Esophagus squamous epithelium (tissue), 5 donors: ENCODE results near the gene PLPP4. TPM values are rescaled to one million over a fixed set of nuclear protein-coding genes. Genes with fewer than 3 reads are reported as not detected.
A peak's percentile ranks its signal among the peaks of the same experiment; 100 is the strongest.

Experiments used
- DNase-seq: peaks from one replicate; lab custom pipeline; 2025; lab: John Stamatoyannopoulos, UW
- H3K27ac ChIP-seq, 4 donors: fragments of 200-600 bp; sonication (generic); one replicate each; pipeline ENCODE4 v1.5.1; 2016 to 2019; ENCODE audit warnings: mild to moderate bottlenecking in 1 of 4
- H3K27me3 ChIP-seq, 4 donors: fragments of 200-600 bp; sonication (generic); 1 replicate in 3 of 4; 2 replicates in 1 of 4; pipeline versions ENCODE4 v1.5.1 to v1.6.0; 2017 to 2021; ENCODE audit warnings: antibody characterized with exemption in 1 of 4
- H3K36me3 ChIP-seq, 3 donors: fragments of 200-600 bp; sonication (generic); one replicate each; pipeline ENCODE4 v1.5.1; 2016 to 2019
- H3K4me1 ChIP-seq, 3 donors: fragments of 200-600 bp; sonication (generic); one replicate each; pipeline ENCODE4 v1.5.1; 2017 to 2019
- H3K4me3 ChIP-seq, 4 donors: fragments of 200-600 bp; sonication (generic); 1 replicate in 3 of 4; 2 replicates in 1 of 4; pipeline ENCODE4 v1.5.1; 2016 to 2019; ENCODE audit warnings: mild to moderate bottlenecking in 2 of 4, moderate library complexity in 1 of 4
- H3K9me3 ChIP-seq, 3 donors: fragments of 200-600 bp; sonication (generic); one replicate each; pipeline ENCODE4 v1.5.1; 2016 to 2019
- CTCF ChIP-seq, 6 experiments: fragments of 450-650 bp in 4 of 6; fragments of 200-600 bp in 2 of 6; sonication (generic) in 2 of 6; IDR thresholded peaks; one replicate each; pipeline ENCODE4 v1.5.1; 2016 to 2019; ENCODE audit warnings: antibody characterized with exemption in 6 of 6, mild to moderate bottlenecking in 4 of 6, moderate library complexity in 4 of 6
- POLR2A ChIP-seq, 4 donors: fragments of 450-650 bp; IDR thresholded peaks; one replicate each; pipeline ENCODE4 v1.6.1; 2017; ENCODE audit warnings: antibody characterized with exemption in 4 of 4, mild to moderate bottlenecking in 4 of 4, moderate library complexity in 3 of 4
- WGBS, 2 donors: methylation state at CpG; one replicate each; pipeline ENCODE4 v1.1.5; 2018; 5-methylcytosine and 5-hydroxymethylcytosine counted together
- intact Hi-C: fragments of 100-400 bp; cut with DNase I; formaldehyde crosslinking; loops from one replicate; pipeline ENCODE4 v1.15.0; 2022
- total RNA-seq, 4 donors: library from RNA; depleted of rRNA; stranded (reverse); fragments of >200 nt; gene quantifications; one replicate each; pipeline ENCODE4 v1.1.0, GENCODE V29; 2016
- donor health status: DM: yes; HTN: yes; CAD: no.

PLPP4 gene
- total RNA-seq, 4 donors from 2014 or later: 0.38 to 0.49 TPM; not detected in 2

GRCh38 chr10:120455004-120455403 lies 2.0 kb upstream of the PLPP4 start:
- DNase-seq: no peak
- H3K27ac ChIP-seq: no peak overlapping the region
- WGBS, 2 donors: 35 to 75% methylated on average over 4 to 7 of the region's 7 CpGs
- intact Hi-C loops: no loop called here
- no peak overlapping the region for H3K4me3 ChIP-seq
- peaks cover 7 to 20% (median 8%) of the 10 kb centered on the region in 3 donors for H3K4me1 ChIP-seq
- H3K36me3 ChIP-seq: no peaks in the 10 kb centered on the region
- H3K27me3 ChIP-seq: peaks cover 11 to 61% (median 16%) of the 10 kb centered on the region in 4 donors
- TF ChIP-seq CTCF (IDR thresholded peaks at IDR 0.05) (no peak), POLR2A (IDR thresholded peaks at IDR 0.05) (no peak)
- H3K9me3 ChIP-seq: no peaks in the 10 kb centered on the region

GRCh38 chr10:120455606-120456005 lies 1.4 kb upstream of the PLPP4 start:
- H3K4me1 ChIP-seq: peaks cover 7 to 20% (median 8%) of the 10 kb centered on the region in 3 donors
- peaks cover 12 to 67% (median 16%) of the 10 kb centered on the region in 4 donors for H3K27me3 ChIP-seq
- no peak overlapping the region for H3K4me3 ChIP-seq
- 44 to 48% methylated on average over 3 of the region's 3 CpGs for WGBS, 2 donors
- H3K36me3 ChIP-seq: no peaks in the 10 kb centered on the region
- TF ChIP-seq CTCF (IDR thresholded peaks at IDR 0.05): no peak
- no peak for TF ChIP-seq POLR2A (IDR thresholded peaks at IDR 0.05)
- no peak for DNase-seq
- intact Hi-C loops: no loop called here
- no peak overlapping the region for H3K27ac ChIP-seq
- H3K9me3 ChIP-seq: no peaks in the 10 kb centered on the region

GRCh38 chr10:120456143-120456625 lies 843 bp upstream of the PLPP4 start:
- whole genome bisulfite sequencing, 2 donors: 8 to 13% methylated on average over 9 to 12 of the region's 16 CpGs

GRCh38 chr10:120457431-120458172 lies 575 bp downstream of the PLPP4 start:
- H3K4me3 ChIP-seq: peak overlapping the region; percentile 21 to 61 (median 44)
- no peaks in the 10 kb centered on the region for H3K9me3 ChIP-seq
- no peaks in the 10 kb centered on the region for H3K36me3 ChIP-seq
- intact Hi-C loops: no loop called here
- no peak overlapping the region for H3K27ac ChIP-seq
- H3K27me3 ChIP-seq: peaks cover 12 to 84% (median 16%) of the 10 kb centered on the region in 4 donors
- DNase-seq: no peak
- TF ChIP-seq POLR2A (IDR thresholded peaks at IDR 0.05): no peak
- no peak for TF ChIP-seq CTCF (IDR thresholded peaks at IDR 0.05)
- 43% methylated on average over 3 of the region's 52 CpGs; no CpG with 5 or more reads in 1 of the 2 donors for WGBS, 2 donors
- peaks cover 7 to 20% (median 8%) of the 10 kb centered on the region in 3 donors for H3K4me1 ChIP-seq

More at GRCh38 chr10:120456143-120456625, 843 bp upstream of the PLPP4 start:
- intact Hi-C loops: no loop called here
- Histone ChIP-seq H3K4me1 (peaks cover 7 to 20% (median 8%) of the 10 kb centered on the region in 3 donors), H3K27ac (no peak overlapping the region), H3K9me3 (no peaks in the 10 kb centered on the region), H3K4me3 (peak overlapping the region in 3 of 4 donors; percentile 37 to 61 (median 50)), H3K27me3 (peaks cover 12 to 71% (median 16%) of the 10 kb centered on the region in 4 donors), H3K36me3 (no peaks in the 10 kb centered on the region)
- no peak for DNase-seq
- TF ChIP-seq POLR2A (IDR thresholded peaks at IDR 0.05): no peak
- no peak for TF ChIP-seq CTCF (IDR thresholded peaks at IDR 0.05)

- H3K4me3 ChIP-seq: no peak overlapping the region
- H3K27me3 ChIP-seq: peaks cover 12 to 84% (median 16%) of the 10 kb centered on the region in 4 donors
- intact Hi-C loops: no loop called here
- H3K27ac ChIP-seq: no peak overlapping the region
- TF ChIP-seq POLR2A (IDR thresholded peaks at IDR 0.05) (no peak), CTCF (IDR thresholded peaks at IDR 0.05) (no peak)
- DNase-seq: no peak
- H3K9me3 ChIP-seq: no peaks in the 10 kb centered on the region
- H3K36me3 ChIP-seq: no peaks in the 10 kb centered on the region
- H3K4me1 ChIP-seq: peaks cover 7 to 20% (median 8%) of the 10 kb centered on the region in 3 donors
- WGBS, 2 donors: 49 to 92% methylated on average over 4 of the region's 4 CpGs
Observed at GRCh38 chr10:120458432-120458831, 1.4 kb downstream of the PLPP4 start.
